NB4 (cell line): ENCODE results near the gene CDKN2AIPNL.

Source experiments
- POLR2A ChIP-seq: IDR thresholded peaks from 2 replicates; pipeline ENCODE4 v1.6.1; 2011; ENCODE audit warnings: mild to moderate bottlenecking; ENCODE audit not compliant: insufficient read length; ENCODE audit errors: extremely low read depth
- TF ChIP-seq, protein P1 (sequence below): IDR thresholded peaks from 2 replicates; pipeline ENCODE4 v1.6.1; 2011; ENCODE audit warnings: low read depth, low read length

DNA sequence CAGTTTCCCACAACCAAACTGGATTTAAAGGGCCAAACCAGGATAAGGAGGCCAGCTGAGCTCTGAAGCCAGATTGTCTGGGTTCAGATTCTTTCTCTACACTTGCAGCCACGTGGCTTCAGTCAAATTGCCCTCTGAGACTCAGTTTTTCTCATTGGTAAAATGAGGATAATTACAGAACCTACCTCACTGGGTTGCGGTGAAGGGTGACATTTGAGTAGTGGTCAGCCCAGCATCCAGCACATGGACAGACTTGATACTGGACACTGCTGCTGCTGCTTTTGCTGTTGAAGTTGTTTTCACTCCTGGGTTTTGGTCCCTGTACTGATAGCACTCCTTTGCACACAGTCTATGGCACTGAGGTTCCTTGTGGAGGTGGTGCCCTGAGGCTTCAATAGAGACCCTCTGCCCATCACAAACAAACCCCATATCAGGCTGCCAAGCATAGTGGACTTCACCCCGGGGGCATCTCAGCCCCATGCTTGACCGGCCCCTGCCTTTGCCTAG is 25.7 kb upstream of the CDKN2AIPNL start:
- peak; percentile 70 for TF ChIP-seq POLR2A
- TF ChIP-seq, protein P1, sequence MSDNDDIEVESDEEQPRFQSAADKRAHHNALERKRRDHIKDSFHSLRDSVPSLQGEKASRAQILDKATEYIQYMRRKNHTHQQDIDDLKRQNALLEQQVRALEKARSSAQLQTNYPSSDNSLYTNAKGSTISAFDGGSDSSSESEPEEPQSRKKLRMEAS: peak; percentile 57; the same call in 1 of the 2 replicates
